Gastroesophageal sphincter (tissue), 3 donors: ENCODE data around the gene GTF3C2.

Experiments
- EP300 ChIP-seq: sonication (generic); formaldehyde crosslinking; IDR thresholded peaks from one replicate; pipeline ENCODE4 v1.6.1; 2017; ENCODE audit warnings: antibody characterized with exemption, mild to moderate bottlenecking
- POLR2A ChIP-seq, 2 donors: fragments of 450-650 bp; IDR thresholded peaks; one replicate each; pipeline ENCODE4 v1.6.1; 2017; ENCODE audit warnings: antibody characterized with exemption in 2 of 2, mild to moderate bottlenecking in 2 of 2, moderate library complexity in 1 of 2
- POLR2AphosphoS5 ChIP-seq: sonication (generic); formaldehyde crosslinking; IDR thresholded peaks from one replicate; pipeline ENCODE4 v1.6.1; 2017; ENCODE audit warnings: antibody characterized with exemption
- TF ChIP-seq, protein P1 (sequence below), 4 experiments: fragments of 200-600 bp in 2 of 4; fragments of 450-650 bp in 2 of 4; sonication (generic) in 1 of 4; IDR thresholded peaks; one replicate each; pipeline ENCODE4 v1.5.1; 2017 to 2019; ENCODE audit warnings: antibody characterized with exemption in 4 of 4, mild to moderate bottlenecking in 2 of 4, moderate library complexity in 2 of 4

DNA sequence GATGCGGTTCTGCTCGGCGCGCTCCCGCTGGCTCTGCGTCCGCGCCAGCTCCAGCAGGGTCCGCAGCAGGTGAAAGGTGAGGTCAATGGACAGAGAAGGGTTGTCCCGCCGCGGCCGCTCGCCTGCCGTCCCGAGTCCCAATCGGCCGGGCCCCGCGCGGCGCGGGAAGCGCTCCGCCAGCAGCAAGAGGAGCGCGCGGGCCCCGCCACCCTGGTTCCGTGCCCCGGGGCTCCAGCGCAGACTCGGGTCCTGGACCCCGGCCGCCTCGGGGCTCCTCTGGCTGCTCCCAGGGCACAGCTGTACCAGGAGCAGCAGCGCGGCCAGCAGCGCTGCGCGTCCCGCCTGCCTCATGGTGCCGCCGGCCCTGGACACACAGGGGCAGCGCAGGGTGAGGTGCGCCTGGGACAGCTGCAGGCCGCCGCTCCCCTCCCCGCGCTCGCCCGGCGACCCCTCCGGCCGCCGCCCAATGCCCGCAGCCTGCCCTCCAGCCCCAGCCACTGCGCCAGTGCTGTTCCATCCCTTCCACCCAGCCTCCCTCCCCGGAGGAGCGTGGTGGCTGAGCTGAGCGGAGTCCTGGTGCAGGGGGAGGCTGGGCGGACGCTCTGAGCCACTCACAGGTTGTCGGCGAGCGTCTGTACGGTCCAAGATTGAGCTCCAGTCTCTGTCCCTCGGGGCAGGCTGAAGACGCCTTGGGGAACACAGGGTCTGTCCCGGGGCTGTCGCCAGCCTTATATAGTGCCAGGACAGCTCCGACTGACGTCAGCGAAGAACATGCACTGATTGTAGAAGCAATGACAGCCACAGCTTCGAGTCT is 48.8 kb downstream of the GTF3C2 start:
- TF ChIP-seq, protein P1, sequence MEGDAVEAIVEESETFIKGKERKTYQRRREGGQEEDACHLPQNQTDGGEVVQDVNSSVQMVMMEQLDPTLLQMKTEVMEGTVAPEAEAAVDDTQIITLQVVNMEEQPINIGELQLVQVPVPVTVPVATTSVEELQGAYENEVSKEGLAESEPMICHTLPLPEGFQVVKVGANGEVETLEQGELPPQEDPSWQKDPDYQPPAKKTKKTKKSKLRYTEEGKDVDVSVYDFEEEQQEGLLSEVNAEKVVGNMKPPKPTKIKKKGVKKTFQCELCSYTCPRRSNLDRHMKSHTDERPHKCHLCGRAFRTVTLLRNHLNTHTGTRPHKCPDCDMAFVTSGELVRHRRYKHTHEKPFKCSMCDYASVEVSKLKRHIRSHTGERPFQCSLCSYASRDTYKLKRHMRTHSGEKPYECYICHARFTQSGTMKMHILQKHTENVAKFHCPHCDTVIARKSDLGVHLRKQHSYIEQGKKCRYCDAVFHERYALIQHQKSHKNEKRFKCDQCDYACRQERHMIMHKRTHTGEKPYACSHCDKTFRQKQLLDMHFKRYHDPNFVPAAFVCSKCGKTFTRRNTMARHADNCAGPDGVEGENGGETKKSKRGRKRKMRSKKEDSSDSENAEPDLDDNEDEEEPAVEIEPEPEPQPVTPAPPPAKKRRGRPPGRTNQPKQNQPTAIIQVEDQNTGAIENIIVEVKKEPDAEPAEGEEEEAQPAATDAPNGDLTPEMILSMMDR (IDR thresholded peaks at IDR 0.05): no peak
- TF ChIP-seq POLR2A (IDR thresholded peaks at IDR 0.05): no peak
- TF ChIP-seq EP300: no peak
- TF ChIP-seq POLR2AphosphoS5: no peak
